HG03060 (cell line): ENCODE data around the gene PROC.
A peak's percentile ranks its signal among the peaks of the same experiment; 100 is the strongest.

Experiments
- ATAC-seq: cut with Tn5 transposase; IDR thresholded peaks from one replicate; pipeline ENCODE4 v1.9.1; 2021; ENCODE audit warnings: low read depth, moderate number of reproducible peaks; ENCODE audit not compliant: unreplicated experiment

The PROC gene

GRCh38 chr2:127413200-127413599 lies 5.0 kb upstream of the PROC start:
- ATAC-seq: no peak

GRCh38 chr2:127413782-127414637 lies 4.2 kb upstream of the PROC start:
- no peak for ATAC-seq

- ATAC-seq: no peak
These were observed 3.3 kb upstream of the PROC start for GRCh38 chr2:127414638-127415592.

GRCh38 chr2:127415593-127416505 lies 2.4 kb upstream of the PROC start:
- peak; percentile 72 for ATAC-seq

- ATAC-seq: no peak
These were observed 1.7 kb upstream of the PROC start for GRCh38 chr2:127416506-127417001.

GRCh38 chr2:127417406-127417805 lies 821 bp upstream of the PROC start:
- ATAC-seq: no peak

- ATAC-seq: no peak
These were observed 844 bp downstream of the PROC start for GRCh38 chr2:127419112-127419430.

GRCh38 chr2:127419448-127420038 lies 1.3 kb downstream of the PROC start:
- no peak for ATAC-seq

- no peak for ATAC-seq
These were observed 2.0 kb downstream of the PROC start for GRCh38 chr2:127420039-127420864.

GRCh38 chr2:127421116-127421800 lies 3.0 kb downstream of the PROC start:
- ATAC-seq: no peak

GRCh38 chr2:127421871-127422558 lies 3.8 kb downstream of the PROC start:
- ATAC-seq: no peak

GRCh38 chr2:127422559-127423477 lies 4.6 kb downstream of the PROC start:
- ATAC-seq: no peak

- ATAC-seq: no peak
These were observed 5.2 kb downstream of the PROC start for GRCh38 chr2:127423478-127423843.

GRCh38 chr2:127423880-127424279 lies 5.7 kb downstream of the PROC start:
- no peak for ATAC-seq

GRCh38 chr2:127424598-127425520 lies 6.6 kb downstream of the PROC start:
- ATAC-seq: no peak
